HG02981 (cell line): ENCODE data around the gene PTGDS.
A peak's percentile ranks its signal among the peaks of the same experiment; 100 is the strongest.

Experiments
- ATAC-seq: cut with Tn5 transposase; IDR thresholded peaks from one replicate; pipeline ENCODE4 v1.9.1; 2021; ENCODE audit warnings: mild to moderate bottlenecking, moderate library complexity; ENCODE audit not compliant: unreplicated experiment

PTGDS gene

GRCh38 chr9:136945333-136946227, 31.7 kb upstream of the PTGDS start:
- ATAC-seq, result no peak

- no peak for ATAC-seq
Measured at GRCh38 chr9:136946228-136947027, 30.9 kb upstream of the PTGDS start.

GRCh38 chr9:136947028-136947891, 30.0 kb upstream of the PTGDS start:
- ATAC-seq, result no peak

DNA sequence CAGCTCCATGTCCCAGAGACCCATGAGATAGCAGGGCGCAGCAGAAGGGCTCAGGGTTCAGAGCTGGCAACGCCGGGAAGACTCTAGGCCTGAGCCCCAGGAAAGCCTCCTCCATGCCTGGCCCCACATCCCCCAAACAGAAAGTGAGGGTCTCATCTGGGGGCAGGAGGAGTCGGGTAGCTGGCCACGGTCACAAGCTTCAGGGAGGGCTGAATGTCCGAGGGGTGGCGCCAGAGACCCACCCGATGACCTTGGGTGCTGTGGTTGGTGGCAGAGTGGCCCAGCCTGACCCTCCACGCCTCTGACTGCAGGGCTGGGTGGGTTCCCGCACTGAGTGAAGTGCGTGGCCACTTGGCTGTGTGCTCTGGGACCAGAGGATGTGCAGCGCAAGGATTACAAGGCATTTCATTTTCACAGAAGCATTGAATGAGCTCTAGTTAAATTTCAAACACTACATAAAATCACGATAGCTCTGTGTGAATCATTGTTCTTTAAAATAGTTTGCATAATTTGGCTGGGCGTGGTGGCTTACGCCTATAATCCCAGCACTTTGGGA, 29.3 kb upstream of the PTGDS start:
- ATAC-seq, result no peak

- ATAC-seq, result no peak
Measured at GRCh38 chr9:136949239-136949816, 28.0 kb upstream of the PTGDS start.

DNA sequence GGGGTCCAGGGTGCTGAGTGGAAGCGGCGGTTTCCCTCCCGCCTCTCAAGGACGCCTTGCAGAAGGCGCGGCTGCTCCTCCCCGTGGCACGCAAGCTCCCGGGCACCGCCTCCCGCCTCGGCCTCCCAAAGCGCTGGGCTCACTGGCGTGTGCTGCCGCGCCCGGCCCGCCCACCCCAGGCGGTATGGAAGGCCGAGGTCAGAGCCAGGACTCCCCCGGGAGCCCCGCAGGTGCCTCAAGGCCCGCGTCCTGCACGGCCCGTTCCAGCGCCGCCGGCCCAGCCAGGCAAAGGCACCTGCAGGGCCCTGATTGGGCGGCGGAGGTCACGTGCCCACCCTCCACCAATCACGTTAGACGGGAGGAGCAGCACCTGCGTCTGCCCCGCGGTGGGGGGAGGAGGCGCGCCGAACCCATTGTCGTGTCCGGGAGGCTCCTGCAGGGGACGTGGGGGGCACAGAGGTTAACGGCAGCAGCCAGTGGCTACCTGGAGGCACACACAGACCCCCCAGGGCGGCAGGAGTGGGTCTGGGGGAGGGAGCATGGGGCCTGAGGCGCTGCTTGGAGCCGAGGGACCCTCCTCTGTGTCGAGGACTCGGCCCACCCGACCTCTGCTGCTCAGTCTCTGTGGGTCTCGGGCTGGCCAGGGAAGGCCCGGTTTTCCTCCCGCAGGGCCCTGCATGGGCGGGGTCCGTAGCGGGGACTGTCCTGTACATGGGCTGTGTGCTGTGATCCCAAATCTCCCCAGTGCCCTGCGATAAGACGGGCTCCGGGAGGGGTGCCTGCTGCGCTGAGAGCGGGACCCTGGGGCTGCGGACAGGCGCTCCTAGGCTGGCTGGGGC, 27.3 kb upstream of the PTGDS start:
- peak; percentile 88 for ATAC-seq

GRCh38 chr9:136950656-136951276, 26.5 kb upstream of the PTGDS start:
- ATAC-seq, result no peak

GRCh38 chr9:136951541-136952320, 25.6 kb upstream of the PTGDS start, which contains the start of gene LCN12:
Gene LCN12, plus strand, starts transcription at chr9:136952273. Its CDS starts 55 bp downstream, at chr9:136952328.
- no peak for ATAC-seq

- ATAC-seq, result no peak
Measured at GRCh38 chr9:136952321-136952850, 24.9 kb upstream of the PTGDS start.

DNA sequence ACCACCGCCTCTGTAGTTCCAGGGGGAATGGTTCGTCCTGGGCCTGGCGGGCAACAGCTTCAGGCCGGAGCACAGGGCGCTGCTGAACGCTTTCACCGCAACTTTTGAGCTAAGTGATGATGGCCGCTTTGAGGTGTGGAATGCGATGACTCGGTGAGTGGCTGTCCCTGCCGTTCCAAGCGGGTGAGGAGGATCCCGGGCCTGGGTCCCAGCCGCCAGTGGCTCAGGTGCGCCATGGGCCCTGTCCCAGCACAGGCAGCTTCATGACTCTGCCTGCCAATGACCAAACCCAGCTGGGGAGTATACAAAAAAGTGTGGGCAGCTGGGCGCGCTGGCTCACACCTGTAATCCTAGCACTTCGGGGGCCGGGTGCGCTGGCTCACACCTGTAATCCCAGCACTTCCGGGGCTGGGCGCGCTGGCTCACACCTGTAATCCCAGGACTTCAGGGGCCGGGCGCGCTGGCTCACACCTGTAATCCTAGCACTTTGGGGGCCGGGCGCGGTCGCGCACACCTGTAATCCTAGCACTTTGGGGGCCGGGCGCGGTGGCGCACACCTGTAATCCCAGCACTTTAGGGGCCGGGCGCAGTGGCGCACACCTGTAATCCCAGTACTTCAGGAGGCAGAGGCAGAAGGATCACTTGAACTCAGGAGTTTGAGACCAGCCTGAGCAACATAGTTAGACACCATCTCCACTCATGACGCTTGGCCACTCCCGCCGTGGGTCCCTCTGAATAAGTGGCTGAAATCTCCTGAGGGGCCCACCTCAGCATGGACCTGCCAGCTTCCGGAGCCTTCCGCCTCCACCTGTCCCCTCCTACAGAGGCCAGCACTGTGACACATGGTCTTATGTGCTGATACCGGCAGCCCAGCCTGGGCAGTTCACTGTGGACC, 24.2 kb upstream of the PTGDS start:
- ATAC-seq, result no peak

DNA sequence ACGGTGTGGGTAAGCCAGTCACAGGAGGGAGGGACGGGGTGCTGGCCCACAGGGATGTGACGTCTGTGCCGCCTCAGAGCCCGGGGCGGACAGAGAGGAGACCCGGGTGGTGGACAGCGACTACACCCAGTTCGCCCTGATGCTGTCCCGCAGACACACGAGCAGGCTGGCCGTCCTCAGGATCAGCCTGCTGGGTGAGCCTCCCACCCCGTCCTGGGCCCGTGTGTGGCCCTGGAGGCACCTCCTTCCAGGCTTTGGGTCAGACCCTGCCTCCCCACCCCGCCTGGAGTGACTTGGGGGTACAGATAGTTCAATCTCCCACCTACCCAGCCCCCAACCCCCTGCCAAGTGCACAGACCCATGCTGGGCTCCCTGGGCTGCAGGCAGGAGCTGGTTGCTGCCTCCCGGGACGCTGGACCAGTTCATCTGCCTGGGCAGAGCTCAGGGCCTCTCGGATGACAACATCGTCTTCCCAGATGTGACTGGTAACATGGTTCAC, 23.5 kb upstream of the PTGDS start:
- no peak for ATAC-seq

DNA sequence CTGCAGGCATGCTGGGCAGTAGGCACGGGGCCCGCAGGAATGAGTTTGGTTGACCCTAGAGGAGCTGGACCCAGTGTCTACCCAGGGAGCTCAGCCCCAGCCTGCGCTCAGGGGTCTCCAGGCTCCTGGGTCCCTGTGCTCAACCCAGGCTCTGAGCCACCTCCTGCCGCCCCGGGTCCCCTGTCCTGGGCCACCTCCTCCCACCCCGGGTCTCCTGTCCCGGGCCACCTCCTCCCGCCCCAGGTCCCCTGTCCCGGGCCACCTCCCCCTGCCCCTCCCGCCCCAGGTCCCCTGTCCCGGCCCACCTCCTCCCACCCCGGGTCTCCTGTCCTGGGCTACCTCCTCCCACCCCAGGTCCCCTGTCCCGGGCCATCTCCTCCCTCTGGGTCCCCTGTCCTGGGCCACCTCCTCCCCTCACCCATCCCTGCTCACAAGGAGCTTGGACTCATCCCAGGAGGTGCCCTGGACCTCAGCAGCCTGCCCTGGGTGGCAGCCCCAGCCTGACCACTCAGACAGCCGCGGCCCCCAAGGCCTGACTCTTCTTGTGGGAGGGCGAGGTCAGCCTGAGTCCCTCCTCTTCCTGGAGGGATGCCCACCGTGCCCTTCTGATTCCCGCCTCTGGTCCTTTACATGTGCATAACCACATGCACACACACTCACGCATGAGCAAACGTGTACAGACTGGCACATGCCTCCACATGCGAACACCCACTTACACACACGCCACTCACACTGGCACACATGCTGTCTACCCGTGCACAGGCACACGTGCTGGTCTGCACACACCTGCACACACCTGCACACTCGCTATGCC, 22.8 kb upstream of the PTGDS start:
- ATAC-seq, result no peak

- ATAC-seq, result no peak
Measured at GRCh38 chr9:136955202-136955942, 21.9 kb upstream of the PTGDS start.

DNA sequence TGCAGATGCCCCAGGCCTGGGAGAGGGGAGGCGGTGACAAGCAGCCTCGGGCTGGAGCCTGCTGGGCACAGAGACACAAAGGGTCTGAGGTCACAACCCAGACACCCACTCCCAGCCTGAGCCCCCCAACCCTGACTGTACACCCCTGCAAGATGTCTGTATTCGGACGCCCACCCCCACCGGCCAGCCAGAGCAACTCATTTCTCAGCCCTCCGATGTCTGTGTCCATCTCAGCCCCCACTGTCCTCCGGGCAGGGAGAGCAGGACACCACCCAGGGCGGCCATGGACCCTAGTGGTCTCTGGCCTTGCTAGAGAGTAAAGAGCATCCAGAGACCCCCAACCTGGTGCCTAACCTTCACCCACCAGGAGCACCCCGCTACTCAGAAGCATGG, 21.4 kb upstream of the PTGDS start:
- ATAC-seq, result no peak

DNA sequence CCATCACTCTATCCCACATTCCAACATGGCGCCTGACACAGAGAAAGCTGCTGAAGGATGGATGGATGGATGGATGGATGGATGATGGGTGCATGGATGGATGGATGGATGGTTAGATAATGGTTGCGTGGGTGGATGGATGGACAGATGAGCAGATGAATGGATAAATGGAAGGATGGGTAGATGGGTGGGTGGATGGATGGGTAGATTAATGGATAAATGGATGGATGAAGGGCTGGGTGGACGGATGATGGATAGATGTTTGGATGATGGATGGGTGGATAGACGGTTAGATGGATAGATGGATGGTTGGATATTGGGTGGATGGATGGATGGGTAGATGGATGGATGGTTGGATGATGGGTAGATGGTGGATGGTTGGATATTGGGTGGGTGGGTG, 20.7 kb upstream of the PTGDS start:
- ATAC-seq, result no peak
